WTC11 (cell line): ENCODE measurements around the gene IVNS1ABP. TPM values are rescaled to one million over a fixed set of nuclear protein-coding genes. Genes with fewer than 3 reads are reported as not detected.

Source experiments
- ATAC-seq: fragments of 200-7000 bp; cut with Tn5 transposase; 2 replicates; pipeline ENCODE4 v1.10.0; 2021; ENCODE audit warnings: mild to moderate bottlenecking, moderate library complexity
- CTCF ChIA-PET: fragments of 300-600 bp; sonication (Branson Sonifier 250); formaldehyde crosslinking; loops from one replicate; lab custom pipeline; 2021; ENCODE audit warnings: antibody characterized with exemption; lab: Charles Lee
- POLR2A ChIA-PET: fragments of 350-600 bp; sonication (Branson Sonifier 250); formaldehyde crosslinking; loops from one replicate; lab custom pipeline; 2021; ENCODE audit warnings: antibody characterized with exemption; lab: Charles Lee
- DNase-seq: peaks from one replicate; pipeline ENCODE4 v3.0.0; 2021; ENCODE audit warnings: low spot score
- H3K27ac Mint-ChIP-seq: 2 replicates; pipeline ENCODE4 v1.8.0; 2021; ENCODE audit warnings: mixed read lengths
- H3K27me3 Mint-ChIP-seq: 2 replicates; pipeline ENCODE4 v1.8.0; 2021; ENCODE audit warnings: low read depth, mild to moderate bottlenecking, moderate library complexity, mixed read lengths
- H3K36me3 Mint-ChIP-seq: 2 replicates; pipeline ENCODE4 v1.8.0; 2021; ENCODE audit warnings: mixed read lengths
- H3K4me1 Mint-ChIP-seq: 2 replicates; pipeline ENCODE4 v1.8.0; 2022; ENCODE audit warnings: mixed read lengths
- H3K4me3 Mint-ChIP-seq: 2 replicates; pipeline ENCODE4 v1.8.0; 2021; ENCODE audit warnings: mild to moderate bottlenecking, moderate library complexity, mixed read lengths
- H3K9me3 Mint-ChIP-seq: 2 replicates; pipeline ENCODE4 v1.8.0; 2021; ENCODE audit warnings: mixed read lengths
- AR ChIP-seq: fragments of 250-450 bp; sonication (Bioruptor Pico); IDR thresholded peaks from 2 replicates; pipeline ENCODE4 v1.9.0; 2021; ENCODE audit warnings: mild to moderate bottlenecking
- E2F4 ChIP-seq: sonication (generic); formaldehyde crosslinking; IDR thresholded peaks from 2 replicates; pipeline ENCODE4 v1.8.1; 2022; ENCODE audit warnings: low read depth, mild to moderate bottlenecking, moderate library complexity, missing genetic modification reagents, borderline replicate concordance
- FOXP1 ChIP-seq: sonication (generic); formaldehyde crosslinking; IDR thresholded peaks from 2 replicates; pipeline ENCODE4 v1.8.0; 2022; ENCODE audit warnings: missing genetic modification reagents, mild to moderate bottlenecking, moderate library complexity, borderline replicate concordance
- MLX ChIP-seq: sonication (generic); formaldehyde crosslinking; IDR thresholded peaks from 2 replicates; pipeline ENCODE4 v1.8.1; 2023; ENCODE audit warnings: mild to moderate bottlenecking, missing genetic modification reagents, moderate library complexity
- NFE2L1 ChIP-seq: sonication (generic); formaldehyde crosslinking; IDR thresholded peaks from 2 replicates; pipeline ENCODE4 v1.8.1; 2023; ENCODE audit warnings: missing genetic modification reagents
- TEAD4 ChIP-seq: sonication (generic); formaldehyde crosslinking; IDR thresholded peaks from 2 replicates; pipeline ENCODE4 v1.8.0; 2022; ENCODE audit warnings: mild to moderate bottlenecking, missing genetic modification reagents
- ZBTB21 ChIP-seq: sonication (generic); formaldehyde crosslinking; IDR thresholded peaks from 2 replicates; pipeline ENCODE4 v1.8.1; 2023; ENCODE audit warnings: mild to moderate bottlenecking, missing genetic modification reagents, borderline replicate concordance
- ZNF232 ChIP-seq: sonication (generic); formaldehyde crosslinking; IDR thresholded peaks from 2 replicates; pipeline ENCODE4 v1.8.0; 2022; ENCODE audit warnings: mild to moderate bottlenecking, missing genetic modification reagents
- ZNF317 ChIP-seq: sonication (generic); formaldehyde crosslinking; IDR thresholded peaks from 2 replicates; pipeline ENCODE4 v1.8.1; 2023; ENCODE audit warnings: low read depth, mild to moderate bottlenecking, moderate library complexity, missing genetic modification reagents, borderline replicate concordance
- ZNF671 ChIP-seq: fragments of 250-450 bp; sonication (Bioruptor Pico); IDR thresholded peaks from 2 replicates; pipeline ENCODE4 v1.8.0; 2021; ENCODE audit warnings: mild to moderate bottlenecking
- total RNA-seq: library from RNA; stranded (reverse); gene quantifications from 3 replicates; pipeline ENCODE4 v1.2.3, GENCODE V29; 2021
- TF ChIP-seq, protein P1 (sequence below): sonication (generic); formaldehyde crosslinking; IDR thresholded peaks from 2 replicates; pipeline ENCODE4 v1.8.1; 2023; ENCODE audit warnings: mild to moderate bottlenecking, moderate library complexity, missing genetic modification reagents
- TF ChIP-seq, protein P2 (sequence below): sonication (generic); formaldehyde crosslinking; IDR thresholded peaks from 2 replicates; pipeline ENCODE4 v1.8.0; 2023; ENCODE audit warnings: missing genetic modification reagents, mild to moderate bottlenecking, borderline replicate concordance
- TF ChIP-seq, protein P3 (sequence below): sonication (generic); formaldehyde crosslinking; IDR thresholded peaks from 2 replicates; pipeline ENCODE4 v1.8.0; 2022; ENCODE audit warnings: mild to moderate bottlenecking, missing genetic modification reagents

IVNS1ABP gene
- total RNA-seq, 1 experiment from 2014 or later = 159 TPM

DNA sequence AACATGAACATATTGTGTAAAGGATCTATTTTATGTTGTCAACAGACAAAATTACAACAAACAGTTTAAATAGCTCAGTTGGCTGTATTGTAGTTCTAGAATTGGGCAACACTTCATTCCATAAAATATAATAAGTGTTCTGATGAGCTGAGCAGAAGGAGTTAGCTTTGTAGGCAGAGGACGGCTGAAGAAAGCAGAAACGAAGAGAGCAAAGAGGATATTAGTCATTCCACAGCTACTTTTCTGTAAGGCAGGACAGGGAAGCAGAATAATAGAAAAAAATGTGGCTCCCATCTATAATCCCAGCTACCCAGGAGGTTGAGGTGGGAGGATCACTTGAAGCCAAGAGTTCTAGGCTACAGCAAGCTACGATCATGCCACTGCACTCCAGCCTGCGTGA is 20.2 kb upstream of the IVNS1ABP start (continued):
- TF ChIP-seq TEAD4 = no peak
- TF ChIP-seq AR = no peak
- TF ChIP-seq ZNF317 = no peak
- TF ChIP-seq, protein P1, sequence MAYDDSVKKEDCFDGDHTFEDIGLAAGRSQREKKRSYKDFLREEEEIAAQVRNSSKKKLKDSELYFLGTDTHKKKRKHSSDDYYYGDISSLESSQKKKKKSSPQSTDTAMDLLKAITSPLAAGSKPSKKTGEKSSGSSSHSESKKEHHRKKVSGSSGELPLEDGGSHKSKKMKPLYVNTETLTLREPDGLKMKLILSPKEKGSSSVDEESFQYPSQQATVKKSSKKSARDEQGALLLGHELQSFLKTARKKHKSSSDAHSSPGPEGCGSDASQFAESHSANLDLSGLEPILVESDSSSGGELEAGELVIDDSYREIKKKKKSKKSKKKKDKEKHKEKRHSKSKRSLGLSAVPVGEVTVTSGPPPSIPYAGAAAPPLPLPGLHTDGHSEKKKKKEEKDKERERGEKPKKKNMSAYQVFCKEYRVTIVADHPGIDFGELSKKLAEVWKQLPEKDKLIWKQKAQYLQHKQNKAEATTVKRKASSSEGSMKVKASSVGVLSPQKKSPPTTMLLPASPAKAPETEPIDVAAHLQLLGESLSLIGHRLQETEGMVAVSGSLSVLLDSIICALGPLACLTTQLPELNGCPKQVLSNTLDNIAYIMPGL (CRISPR knock-in tag) = no peak
- TF ChIP-seq MLX = no peak
- TF ChIP-seq ZNF671 (CRISPR knock-in tag) = no peak
- no peak for TF ChIP-seq FOXP1 (CRISPR knock-in tag)
- TF ChIP-seq, protein P2, sequence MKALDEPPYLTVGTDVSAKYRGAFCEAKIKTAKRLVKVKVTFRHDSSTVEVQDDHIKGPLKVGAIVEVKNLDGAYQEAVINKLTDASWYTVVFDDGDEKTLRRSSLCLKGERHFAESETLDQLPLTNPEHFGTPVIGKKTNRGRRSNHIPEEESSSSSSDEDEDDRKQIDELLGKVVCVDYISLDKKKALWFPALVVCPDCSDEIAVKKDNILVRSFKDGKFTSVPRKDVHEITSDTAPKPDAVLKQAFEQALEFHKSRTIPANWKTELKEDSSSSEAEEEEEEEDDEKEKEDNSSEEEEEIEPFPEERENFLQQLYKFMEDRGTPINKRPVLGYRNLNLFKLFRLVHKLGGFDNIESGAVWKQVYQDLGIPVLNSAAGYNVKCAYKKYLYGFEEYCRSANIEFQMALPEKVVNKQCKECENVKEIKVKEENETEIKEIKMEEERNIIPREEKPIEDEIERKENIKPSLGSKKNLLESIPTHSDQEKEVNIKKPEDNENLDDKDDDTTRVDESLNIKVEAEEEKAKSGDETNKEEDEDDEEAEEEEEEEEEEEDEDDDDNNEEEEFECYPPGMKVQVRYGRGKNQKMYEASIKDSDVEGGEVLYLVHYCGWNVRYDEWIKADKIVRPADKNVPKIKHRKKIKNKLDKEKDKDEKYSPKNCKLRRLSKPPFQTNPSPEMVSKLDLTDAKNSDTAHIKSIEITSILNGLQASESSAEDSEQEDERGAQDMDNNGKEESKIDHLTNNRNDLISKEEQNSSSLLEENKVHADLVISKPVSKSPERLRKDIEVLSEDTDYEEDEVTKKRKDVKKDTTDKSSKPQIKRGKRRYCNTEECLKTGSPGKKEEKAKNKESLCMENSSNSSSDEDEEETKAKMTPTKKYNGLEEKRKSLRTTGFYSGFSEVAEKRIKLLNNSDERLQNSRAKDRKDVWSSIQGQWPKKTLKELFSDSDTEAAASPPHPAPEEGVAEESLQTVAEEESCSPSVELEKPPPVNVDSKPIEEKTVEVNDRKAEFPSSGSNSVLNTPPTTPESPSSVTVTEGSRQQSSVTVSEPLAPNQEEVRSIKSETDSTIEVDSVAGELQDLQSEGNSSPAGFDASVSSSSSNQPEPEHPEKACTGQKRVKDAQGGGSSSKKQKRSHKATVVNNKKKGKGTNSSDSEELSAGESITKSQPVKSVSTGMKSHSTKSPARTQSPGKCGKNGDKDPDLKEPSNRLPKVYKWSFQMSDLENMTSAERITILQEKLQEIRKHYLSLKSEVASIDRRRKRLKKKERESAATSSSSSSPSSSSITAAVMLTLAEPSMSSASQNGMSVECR (CRISPR knock-in tag) = no peak
- TF ChIP-seq, protein P3, sequence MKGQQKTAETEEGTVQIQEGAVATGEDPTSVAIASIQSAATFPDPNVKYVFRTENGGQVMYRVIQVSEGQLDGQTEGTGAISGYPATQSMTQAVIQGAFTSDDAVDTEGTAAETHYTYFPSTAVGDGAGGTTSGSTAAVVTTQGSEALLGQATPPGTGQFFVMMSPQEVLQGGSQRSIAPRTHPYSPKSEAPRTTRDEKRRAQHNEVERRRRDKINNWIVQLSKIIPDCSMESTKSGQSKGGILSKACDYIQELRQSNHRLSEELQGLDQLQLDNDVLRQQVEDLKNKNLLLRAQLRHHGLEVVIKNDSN (CRISPR knock-in tag) = no peak
- TF ChIP-seq NFE2L1 (CRISPR knock-in tag) = no peak

- POLR2A ChIA-PET = no interaction called here
- ATAC-seq (no peak), DNase-seq (no peak)
- H3K27me3 Mint-ChIP-seq = no peaks in the 10 kb centered on the region
- H3K9me3 Mint-ChIP-seq = 0 out of 2 replicates have a peak, but pooled peaks cover 4% of the 10 kb centered on the region
- TF ChIP-seq E2F4 (CRISPR knock-in tag) (no peak), FOXP1 (CRISPR knock-in tag) (no peak), ZBTB21 (CRISPR knock-in tag) (no peak), MLX (no peak), ZNF232 (no peak)
- no peak overlapping the region for H3K27ac Mint-ChIP-seq
- CTCF ChIA-PET = no interaction called here
- H3K4me3 Mint-ChIP-seq = no peak overlapping the region
- peaks cover 14% of the 10 kb centered on the region for H3K4me1 Mint-ChIP-seq
- no peaks in the 10 kb centered on the region for H3K36me3 Mint-ChIP-seq
Observed at GRCh38 chr1:185334182-185334581, 17.1 kb upstream of the IVNS1ABP start.
